ENCODE results near the gene SRGN.

Gene SRGN

GRCh38 chr10:69074532-69074931 lies 13.4 kb upstream of the SRGN start:
- Histone ChIP-seq H3K27me3 (ENCODE audit: control insufficient read depth, insufficient read depth, low read length) (no peaks in the 10 kb centered on the region), H3K9me3 (ENCODE audit: control insufficient read depth, insufficient read depth, low read length) (no peaks in the 10 kb centered on the region), H3K9ac (ENCODE audit: low read depth, low read length) (no peak overlapping the region), H3K27ac (ENCODE audit: low read depth, low read length) (no peak overlapping the region), H3K4me1 (ENCODE audit: control insufficient read depth, insufficient read depth, low read length) (peaks cover 5% of the 10 kb centered on the region; the same call in 1 of the 2 replicates), H3K4me3 (ENCODE audit: low read depth, low read length) (no peak overlapping the region), H3K36me3 (ENCODE audit: control insufficient read depth, insufficient read depth, low read length) (no peaks in the 10 kb centered on the region)

- peaks cover 4% of the 10 kb centered on the region; the same call in 1 of the 2 replicates for H3K4me1 ChIP-seq (ENCODE audit: control insufficient read depth, insufficient read depth, low read length)
- no peak overlapping the region for H3K27ac ChIP-seq (ENCODE audit: low read depth, low read length)
- no peak overlapping the region for H3K4me3 ChIP-seq (ENCODE audit: low read depth, low read length)
- no peaks in the 10 kb centered on the region for H3K27me3 ChIP-seq (ENCODE audit: control insufficient read depth, insufficient read depth, low read length)
- H3K9ac ChIP-seq (ENCODE audit: low read depth, low read length): no peak overlapping the region
- H3K36me3 ChIP-seq (ENCODE audit: control insufficient read depth, insufficient read depth, low read length): no peaks in the 10 kb centered on the region
- H3K9me3 ChIP-seq (ENCODE audit: control insufficient read depth, insufficient read depth, low read length): no peaks in the 10 kb centered on the region
Observed at GRCh38 chr10:69075431-69075830, 12.5 kb upstream of the SRGN start.

GRCh38 chr10:69078311-69078710 lies 9.6 kb upstream of the SRGN start:
- Histone ChIP-seq H3K9ac (ENCODE audit: low read depth, low read length) (no peak overlapping the region), H3K4me3 (ENCODE audit: low read depth, low read length) (no peak overlapping the region), H3K27ac (ENCODE audit: low read depth, low read length) (no peak overlapping the region), H3K36me3 (ENCODE audit: control insufficient read depth, insufficient read depth, low read length) (no peaks in the 10 kb centered on the region), H3K9me3 (ENCODE audit: control insufficient read depth, insufficient read depth, low read length) (no peaks in the 10 kb centered on the region), H3K27me3 (ENCODE audit: control insufficient read depth, insufficient read depth, low read length) (no peaks in the 10 kb centered on the region), H3K4me1 (ENCODE audit: control insufficient read depth, insufficient read depth, low read length) (no peaks in the 10 kb centered on the region)

- H3K27me3 ChIP-seq (ENCODE audit: control insufficient read depth, insufficient read depth, low read length): no peaks in the 10 kb centered on the region
- no peak overlapping the region for H3K9ac ChIP-seq (ENCODE audit: low read depth, low read length)
- no peak overlapping the region for H3K4me3 ChIP-seq (ENCODE audit: low read depth, low read length)
- no peak overlapping the region for H3K27ac ChIP-seq (ENCODE audit: low read depth, low read length)
- H3K4me1 ChIP-seq (ENCODE audit: control insufficient read depth, insufficient read depth, low read length): no peaks in the 10 kb centered on the region
- no peaks in the 10 kb centered on the region for H3K36me3 ChIP-seq (ENCODE audit: control insufficient read depth, insufficient read depth, low read length)
- no peaks in the 10 kb centered on the region for H3K9me3 ChIP-seq (ENCODE audit: control insufficient read depth, insufficient read depth, low read length)
Observed at GRCh38 chr10:69080226-69080625, 7.7 kb upstream of the SRGN start.

DNA sequence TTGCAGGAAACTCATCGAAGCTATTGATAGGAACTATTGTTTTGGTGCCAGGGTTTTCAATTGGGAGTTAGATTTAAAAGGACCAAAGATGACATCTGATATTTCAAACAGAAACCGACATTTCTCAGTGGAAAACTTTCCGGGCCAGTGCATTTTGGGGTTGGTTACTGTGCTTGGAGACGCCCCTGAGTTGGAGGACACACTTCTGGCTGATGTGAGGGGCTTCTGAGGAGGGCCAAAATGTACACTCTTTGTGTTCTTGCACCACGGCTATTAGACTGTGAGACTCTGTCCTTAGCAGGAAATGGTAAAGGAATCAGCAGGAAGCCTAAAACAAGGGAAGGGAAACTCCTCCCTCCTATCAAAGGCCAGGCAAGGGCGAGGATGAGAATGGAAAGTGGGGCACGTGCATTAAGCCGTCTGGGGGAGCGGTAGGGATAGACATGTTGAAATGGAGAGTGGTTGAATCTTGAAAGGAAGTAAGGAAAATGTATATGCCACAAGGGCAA lies 1.8 kb upstream of the SRGN start:
- H3K27me3 ChIP-seq (ENCODE audit: control insufficient read depth, insufficient read depth, low read length): no peaks in the 10 kb centered on the region
- H3K9ac ChIP-seq (ENCODE audit: low read depth, low read length): no peak overlapping the region
- no peak overlapping the region for H3K27ac ChIP-seq (ENCODE audit: low read depth, low read length)
- no peaks in the 10 kb centered on the region for H3K9me3 ChIP-seq (ENCODE audit: control insufficient read depth, insufficient read depth, low read length)
- H3K4me3 ChIP-seq (ENCODE audit: low read depth, low read length): no peak overlapping the region
- H3K36me3 ChIP-seq (ENCODE audit: control insufficient read depth, insufficient read depth, low read length): no peaks in the 10 kb centered on the region
- H3K4me1 ChIP-seq (ENCODE audit: control insufficient read depth, insufficient read depth, low read length): peaks cover 5% of the 10 kb centered on the region

DNA sequence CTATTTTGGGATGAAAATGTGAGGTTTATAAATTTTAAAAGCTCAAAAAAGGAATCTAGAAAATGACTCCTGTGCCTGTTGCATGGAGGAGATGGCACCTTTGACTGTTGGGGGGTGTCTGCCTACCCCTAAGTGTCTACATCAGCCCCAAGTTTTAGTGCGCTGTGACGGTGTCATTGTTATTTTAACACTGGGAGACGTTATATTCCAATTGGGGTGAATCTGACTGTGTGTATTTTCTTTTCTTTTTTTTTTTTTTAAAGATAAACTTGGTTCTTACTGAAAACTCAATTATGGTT lies 517 bp downstream of the SRGN start:
- Histone ChIP-seq H3K4me1 (ENCODE audit: control insufficient read depth, insufficient read depth, low read length) (peaks cover 5% of the 10 kb centered on the region), H3K9ac (ENCODE audit: low read depth, low read length) (no peak overlapping the region), H3K36me3 (ENCODE audit: control insufficient read depth, insufficient read depth, low read length) (no peaks in the 10 kb centered on the region), H3K4me3 (ENCODE audit: low read depth, low read length) (no peak overlapping the region), H3K27me3 (ENCODE audit: control insufficient read depth, insufficient read depth, low read length) (no peaks in the 10 kb centered on the region), H3K9me3 (ENCODE audit: control insufficient read depth, insufficient read depth, low read length) (no peaks in the 10 kb centered on the region), H3K27ac (ENCODE audit: low read depth, low read length) (no peak overlapping the region)

DNA sequence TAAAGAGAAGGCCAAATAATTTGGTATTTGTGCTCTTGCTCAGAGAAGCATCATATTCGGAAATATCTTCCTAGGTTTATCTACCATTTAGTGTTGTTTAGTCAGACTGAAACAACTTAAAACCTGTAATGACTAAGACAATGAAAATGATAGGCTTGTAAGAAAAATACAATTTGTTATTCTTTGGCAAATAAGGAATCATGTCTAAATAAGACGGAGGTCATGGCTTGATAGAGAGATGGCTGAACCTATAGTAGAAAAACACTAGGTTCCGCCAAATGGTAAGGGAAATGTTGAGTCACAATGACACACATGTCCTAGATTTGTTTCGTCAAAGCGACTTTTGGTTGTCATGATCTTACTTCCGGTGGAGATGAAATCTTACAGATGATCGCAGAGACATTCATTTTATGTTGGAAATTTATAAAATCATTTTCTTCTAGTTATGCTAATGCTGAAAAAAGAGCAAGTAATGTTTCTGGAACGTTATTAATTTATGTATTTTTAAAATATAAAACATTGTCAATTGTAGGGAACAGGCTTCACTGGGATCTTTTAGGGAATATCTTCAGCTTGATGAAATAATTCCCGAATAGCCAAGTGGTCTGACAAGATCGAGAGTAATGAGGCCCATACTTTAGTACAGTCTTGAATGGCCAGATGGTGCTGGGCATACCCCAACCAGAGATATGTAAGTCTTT lies 1.0 kb downstream of the SRGN start:
- Histone ChIP-seq H3K27ac (ENCODE audit: low read depth, low read length) (no peak overlapping the region), H3K9me3 (ENCODE audit: control insufficient read depth, insufficient read depth, low read length) (no peaks in the 10 kb centered on the region), H3K36me3 (ENCODE audit: control insufficient read depth, insufficient read depth, low read length) (no peaks in the 10 kb centered on the region), H3K27me3 (ENCODE audit: control insufficient read depth, insufficient read depth, low read length) (no peaks in the 10 kb centered on the region), H3K4me1 (ENCODE audit: control insufficient read depth, insufficient read depth, low read length) (peaks cover 5% of the 10 kb centered on the region), H3K9ac (ENCODE audit: low read depth, low read length) (no peak overlapping the region), H3K4me3 (ENCODE audit: low read depth, low read length) (no peak overlapping the region)

DNA sequence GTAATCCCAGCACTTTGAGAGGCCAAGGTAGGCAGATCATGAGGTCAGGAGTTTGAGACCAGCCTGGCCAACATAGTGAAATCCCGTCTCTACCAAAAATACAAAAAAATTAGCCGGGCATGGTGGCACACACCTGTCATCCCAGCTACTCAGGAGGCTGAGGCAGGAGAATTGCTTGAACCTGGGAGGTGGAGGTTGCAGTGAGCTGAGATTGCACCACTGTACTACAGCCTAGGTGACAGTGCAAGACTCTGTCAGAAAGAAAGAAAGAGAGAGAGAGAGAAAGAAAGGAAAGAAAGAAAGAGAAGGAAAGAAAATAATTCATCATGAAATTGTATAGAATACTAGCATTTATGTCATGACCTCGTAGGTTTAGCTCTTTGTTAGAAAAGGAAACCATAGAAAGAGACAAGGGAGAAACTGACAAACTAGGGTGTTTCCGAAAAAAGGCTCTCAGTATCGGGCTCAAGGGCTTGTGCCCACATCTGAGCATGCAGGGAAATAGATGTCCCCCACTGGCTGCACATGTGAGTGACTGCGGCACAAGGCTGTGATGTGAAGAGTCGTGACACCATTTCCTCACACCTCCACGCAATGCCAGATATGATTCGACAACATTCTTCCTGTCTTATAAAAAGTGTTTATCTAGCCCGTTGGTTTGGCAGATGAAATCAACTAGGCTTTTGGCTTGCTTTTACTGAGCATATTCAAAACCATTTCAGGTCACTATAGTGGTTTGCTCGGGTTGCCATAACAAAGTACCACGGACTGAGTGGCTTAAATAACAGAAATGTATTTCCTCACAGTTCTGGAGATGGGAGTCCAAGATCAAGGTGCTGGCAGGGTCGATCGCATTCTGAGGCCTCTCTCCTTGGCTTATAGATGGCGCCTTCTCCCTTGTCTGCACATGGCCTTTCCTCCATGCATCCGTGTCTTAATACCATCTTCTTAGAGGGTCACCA lies 2.0 kb downstream of the SRGN start:
- no peaks in the 10 kb centered on the region for H3K9me3 ChIP-seq (ENCODE audit: control insufficient read depth, insufficient read depth, low read length)
- no peak overlapping the region for H3K27ac ChIP-seq (ENCODE audit: low read depth, low read length)
- H3K9ac ChIP-seq (ENCODE audit: low read depth, low read length): no peak overlapping the region
- no peaks in the 10 kb centered on the region for H3K36me3 ChIP-seq (ENCODE audit: control insufficient read depth, insufficient read depth, low read length)
- no peak overlapping the region for H3K4me3 ChIP-seq (ENCODE audit: low read depth, low read length)
- no peaks in the 10 kb centered on the region for H3K27me3 ChIP-seq (ENCODE audit: control insufficient read depth, insufficient read depth, low read length)
- peaks cover 5% of the 10 kb centered on the region for H3K4me1 ChIP-seq (ENCODE audit: control insufficient read depth, insufficient read depth, low read length)

DNA sequence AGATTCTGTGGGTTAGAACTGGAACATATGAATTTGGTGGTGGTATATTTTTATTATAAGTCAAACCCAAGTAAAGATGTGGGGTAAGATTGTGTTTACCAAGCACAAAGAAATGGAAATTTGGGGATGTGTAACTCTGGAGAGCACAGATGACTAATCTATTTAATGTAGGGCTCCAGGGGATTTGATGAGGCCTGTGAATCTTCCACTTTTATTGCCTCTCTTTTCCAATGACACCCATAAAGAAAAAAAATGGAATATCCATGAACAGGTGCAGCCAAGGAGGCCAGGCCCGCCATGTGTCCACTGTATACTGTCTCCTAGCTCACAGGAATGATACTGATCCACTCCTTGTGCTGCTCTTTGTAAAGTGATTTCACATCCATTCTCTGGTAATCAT lies 2.8 kb downstream of the SRGN start:
- Histone ChIP-seq H3K4me3 (ENCODE audit: low read depth, low read length) (no peak overlapping the region), H3K36me3 (ENCODE audit: control insufficient read depth, insufficient read depth, low read length) (no peaks in the 10 kb centered on the region), H3K27me3 (ENCODE audit: control insufficient read depth, insufficient read depth, low read length) (no peaks in the 10 kb centered on the region), H3K9me3 (ENCODE audit: control insufficient read depth, insufficient read depth, low read length) (no peaks in the 10 kb centered on the region), H3K9ac (ENCODE audit: low read depth, low read length) (no peak overlapping the region), H3K4me1 (ENCODE audit: control insufficient read depth, insufficient read depth, low read length) (peaks cover 5% of the 10 kb centered on the region), H3K27ac (ENCODE audit: low read depth, low read length) (no peak overlapping the region)

GRCh38 chr10:69091143-69091651 lies 3.3 kb downstream of the SRGN start:
- Histone ChIP-seq H3K27ac (ENCODE audit: low read depth, low read length) (no peak overlapping the region), H3K9me3 (ENCODE audit: control insufficient read depth, insufficient read depth, low read length) (no peaks in the 10 kb centered on the region), H3K36me3 (ENCODE audit: control insufficient read depth, insufficient read depth, low read length) (no peaks in the 10 kb centered on the region), H3K4me1 (ENCODE audit: control insufficient read depth, insufficient read depth, low read length) (peaks cover 1% of the 10 kb centered on the region; the same call in 1 of the 2 replicates), H3K9ac (ENCODE audit: low read depth, low read length) (no peak overlapping the region), H3K27me3 (ENCODE audit: control insufficient read depth, insufficient read depth, low read length) (no peaks in the 10 kb centered on the region), H3K4me3 (ENCODE audit: low read depth, low read length) (no peak overlapping the region)
